Breast epithelium (tissue), 4 donors: ENCODE data around the gene FCHO2. TPM values are rescaled to one million over a fixed set of nuclear protein-coding genes. Genes with fewer than 3 reads are reported as not detected.

Source experiments
- DNase-seq, 2 donors: peaks; one replicate each; pipeline ENCODE4 v3.0.0-alpha.2; 2019; ENCODE audit warnings: low spot score in 2 of 2
- H3K27ac ChIP-seq, 2 donors: fragments of 200-600 bp; sonication (generic) in 1 of 2; one replicate each; pipeline ENCODE4 v1.5.1; 2016 to 2019; ENCODE audit warnings: mild to moderate bottlenecking in 1 of 2
- H3K27me3 ChIP-seq, 2 donors: fragments of 200-600 bp; sonication (generic) in 1 of 2; one replicate each; pipeline versions ENCODE4 v1.5.1 to v1.6.0; 2017 to 2019; ENCODE audit warnings: control low read depth in 1 of 2, mild to moderate bottlenecking in 1 of 2
- H3K36me3 ChIP-seq: fragments of 200-600 bp; one replicate; pipeline ENCODE4 v1.5.1; 2019
- H3K4me1 ChIP-seq, 2 donors: fragments of 200-600 bp; sonication (generic); one replicate each; pipeline ENCODE4 v1.5.1; 2016 to 2019; ENCODE audit warnings: control low read depth in 1 of 2
- H3K4me3 ChIP-seq, 3 donors: fragments of 200-600 bp; sonication (generic); 1 replicate in 2 of 3; 2 replicates in 1 of 3; pipeline ENCODE4 v1.5.1; 2016 to 2019; ENCODE audit warnings: mild to moderate bottlenecking in 3 of 3, moderate library complexity in 2 of 3
- H3K9me3 ChIP-seq, 2 donors: fragments of 200-600 bp; sonication (generic) in 1 of 2; one replicate each; pipeline ENCODE4 v1.5.1; 2016 to 2019; ENCODE audit warnings: control low read depth in 1 of 2
- CTCF ChIP-seq, 3 donors: fragments of 450-650 bp; IDR thresholded peaks; one replicate each; pipeline ENCODE4 v1.5.1; 2016 to 2017; ENCODE audit warnings: antibody characterized with exemption in 3 of 3, mild to moderate bottlenecking in 3 of 3, moderate library complexity in 3 of 3
- POLR2A ChIP-seq: fragments of 450-650 bp; IDR thresholded peaks from one replicate; pipeline ENCODE4 v1.6.1; 2016; ENCODE audit warnings: antibody characterized with exemption, mild to moderate bottlenecking, moderate library complexity
- POLR2AphosphoS5 ChIP-seq, 3 donors: sonication (generic); formaldehyde crosslinking; IDR thresholded peaks; one replicate each; pipeline ENCODE4 v1.6.1; 2017; ENCODE audit warnings: antibody characterized with exemption in 3 of 3
- intact Hi-C: fragments of 100-400 bp; cut with DNase I; formaldehyde crosslinking; loops from one replicate; pipeline ENCODE4 v1.15.1; 2023; ENCODE audit warnings: low total_unique reads
- total RNA-seq, 3 donors: library from RNA; depleted of rRNA; stranded (reverse); fragments of >200 nt; gene quantifications; one replicate each; pipeline ENCODE4 v1.1.0, GENCODE V29; 2016

Gene FCHO2
- total RNA-seq, 3 donors from 2014 or later, result 30.5 to 58.8 (median 46.7) TPM

- H3K36me3 ChIP-seq, result no peaks in the 10 kb centered on the region
- TF ChIP-seq CTCF (IDR thresholded peaks at IDR 0.05) (no peak), POLR2AphosphoS5 (IDR thresholded peaks at IDR 0.05) (no peak), POLR2A (no peak)
- DNase-seq, result no peak
- H3K27ac ChIP-seq, result no peak overlapping the region
- no peaks in the 10 kb centered on the region for H3K27me3 ChIP-seq
- no peak overlapping the region for H3K4me3 ChIP-seq
- no peaks in the 10 kb centered on the region for H3K4me1 ChIP-seq
- intact Hi-C loops, result no loop called here
- peaks cover 0 to 8% of the 10 kb centered on the region in 2 donors for H3K9me3 ChIP-seq
Observed at GRCh38 chr5:73044546-73044945, 88.7 kb downstream of the FCHO2 start.

GRCh38 chr5:73045623-73046022 is 89.8 kb downstream of the FCHO2 start:
- no peak for DNase-seq
- intact Hi-C loops, result no loop called here

GRCh38 chr5:73061593-73061992 is 105.8 kb downstream of the FCHO2 start:
- Histone ChIP-seq H3K4me3 (no peak overlapping the region), H3K9me3 (no peaks in the 10 kb centered on the region), H3K36me3 (no peaks in the 10 kb centered on the region), H3K27ac (no peak overlapping the region), H3K4me1 (no peaks in the 10 kb centered on the region), H3K27me3 (no peaks in the 10 kb centered on the region)
- no peak for TF ChIP-seq CTCF (IDR thresholded peaks at IDR 0.05)
- TF ChIP-seq POLR2AphosphoS5 (IDR thresholded peaks at IDR 0.05), result no peak
- TF ChIP-seq POLR2A, result no peak
- intact Hi-C loops, result no loop called here
- no peak for DNase-seq

More at GRCh38 chr5:73045623-73046022, 89.8 kb downstream of the FCHO2 start:
- Histone ChIP-seq H3K9me3 (peaks cover 0 to 8% of the 10 kb centered on the region in 2 donors), H3K4me1 (no peaks in the 10 kb centered on the region), H3K27me3 (no peaks in the 10 kb centered on the region), H3K27ac (no peak overlapping the region), H3K36me3 (no peaks in the 10 kb centered on the region), H3K4me3 (no peak overlapping the region)
- TF ChIP-seq CTCF (IDR thresholded peaks at IDR 0.05) (no peak), POLR2A (no peak), POLR2AphosphoS5 (IDR thresholded peaks at IDR 0.05) (no peak)

GRCh38 chr5:73066466-73066865 is 110.6 kb downstream of the FCHO2 start:
- TF ChIP-seq CTCF (IDR thresholded peaks at IDR 0.05), result no peak
- TF ChIP-seq POLR2A, result no peak
- no peak for TF ChIP-seq POLR2AphosphoS5 (IDR thresholded peaks at IDR 0.05)
- H3K4me3 ChIP-seq, result no peak overlapping the region
- no peaks in the 10 kb centered on the region for H3K36me3 ChIP-seq
- intact Hi-C loops, result no loop called here
- DNase-seq, result no peak
- H3K27me3 ChIP-seq, result no peaks in the 10 kb centered on the region
- H3K27ac ChIP-seq, result no peak overlapping the region
- H3K4me1 ChIP-seq, result no peaks in the 10 kb centered on the region
- no peaks in the 10 kb centered on the region for H3K9me3 ChIP-seq

GRCh38 chr5:73067213-73067612 is 111.4 kb downstream of the FCHO2 start:
- H3K27me3 ChIP-seq, result no peaks in the 10 kb centered on the region
- no peak overlapping the region for H3K27ac ChIP-seq
- H3K4me1 ChIP-seq, result no peaks in the 10 kb centered on the region
- no peak overlapping the region for H3K4me3 ChIP-seq
- no peaks in the 10 kb centered on the region for H3K9me3 ChIP-seq
- intact Hi-C loops, result no loop called here
- H3K36me3 ChIP-seq, result no peaks in the 10 kb centered on the region
- TF ChIP-seq POLR2A (no peak), POLR2AphosphoS5 (IDR thresholded peaks at IDR 0.05) (no peak), CTCF (IDR thresholded peaks at IDR 0.05) (no peak)
- DNase-seq, result no peak
